ENCODE data around the gene NRG3.

The NRG3 gene

GRCh38 chr10:82278401-82279182, 403.6 kb downstream of the NRG3 start:
- TF ChIP-seq CTCF (IDR thresholded peaks at IDR 0.05; ENCODE audit: low read depth, low read length, poor library complexity, severe bottlenecking) (no peak), EZH2phosphoT487 (IDR thresholded peaks at IDR 0.05; ENCODE audit: borderline replicate concordance, low read length) (no peak)
- Histone ChIP-seq H3K27ac (ENCODE audit: low read depth, low read length) (no peak overlapping the region), H3K4me2 (ENCODE audit: low read length) (no peak overlapping the region)

GRCh38 chr10:82282782-82283456, 407.9 kb downstream of the NRG3 start:
- no peak for TF ChIP-seq EZH2phosphoT487 (IDR thresholded peaks at IDR 0.05; ENCODE audit: borderline replicate concordance, low read length)
- TF ChIP-seq CTCF (IDR thresholded peaks at IDR 0.05; ENCODE audit: low read depth, low read length, poor library complexity, severe bottlenecking): no peak
- no peaks in the 10 kb centered on the region for H3K9me3 ChIP-seq (ENCODE audit: control insufficient read depth, insufficient read depth, low read length)
- H3K4me1 ChIP-seq (ENCODE audit: control insufficient read depth, low read length): no peaks in the 10 kb centered on the region
- no peaks in the 10 kb centered on the region for H4K20me1 ChIP-seq (ENCODE audit: control insufficient read depth, insufficient read depth, low read depth, low read length)
- no peaks in the 10 kb centered on the region for H3K79me2 ChIP-seq (ENCODE audit: control insufficient read depth, low read length)
- no peaks in the 10 kb centered on the region for H3K27me3 ChIP-seq (ENCODE audit: control insufficient read depth, low read length)
- no peak overlapping the region for H3K4me3 ChIP-seq (ENCODE audit: low read length)
- no peaks in the 10 kb centered on the region for H3K36me3 ChIP-seq (ENCODE audit: control insufficient read depth, low read length)
- no peaks in the 10 kb centered on the region for H3K9me2 ChIP-seq (replicated peaks; ENCODE audit: control insufficient read depth, low read length)
- H3F3A ChIP-seq (ENCODE audit: control insufficient read depth, insufficient read depth): no peaks in the 10 kb centered on the region
- no peak overlapping the region for H3K27ac ChIP-seq (ENCODE audit: low read depth, low read length)
- no peak overlapping the region for H3K4me2 ChIP-seq (ENCODE audit: low read length)

More at GRCh38 chr10:82278401-82279182, 403.6 kb downstream of the NRG3 start:
- Histone ChIP-seq H4K20me1 (ENCODE audit: control insufficient read depth, insufficient read depth, low read depth, low read length) (no peaks in the 10 kb centered on the region), H3K36me3 (ENCODE audit: control insufficient read depth, low read length) (no peaks in the 10 kb centered on the region), H3F3A (ENCODE audit: control insufficient read depth, insufficient read depth) (no peaks in the 10 kb centered on the region), H3K9me3 (ENCODE audit: control insufficient read depth, insufficient read depth, low read length) (no peaks in the 10 kb centered on the region), H3K4me1 (ENCODE audit: control insufficient read depth, low read length) (no peaks in the 10 kb centered on the region), H3K27me3 (ENCODE audit: control insufficient read depth, low read length) (no peaks in the 10 kb centered on the region), H3K9me2 (replicated peaks; ENCODE audit: control insufficient read depth, low read length) (no peaks in the 10 kb centered on the region), H3K4me3 (ENCODE audit: low read length) (no peak overlapping the region), H3K79me2 (ENCODE audit: control insufficient read depth, low read length) (no peaks in the 10 kb centered on the region)

GRCh38 chr10:82284180-82284579, 409.2 kb downstream of the NRG3 start:
- no peak overlapping the region for H3K4me3 ChIP-seq (ENCODE audit: low read length)
- no peaks in the 10 kb centered on the region for H3K36me3 ChIP-seq (ENCODE audit: control insufficient read depth, low read length)
- H4K20me1 ChIP-seq (ENCODE audit: control insufficient read depth, insufficient read depth, low read depth, low read length): no peaks in the 10 kb centered on the region
- H3K27ac ChIP-seq (ENCODE audit: low read depth, low read length): no peak overlapping the region
- no peaks in the 10 kb centered on the region for H3K79me2 ChIP-seq (ENCODE audit: control insufficient read depth, low read length)
- H3F3A ChIP-seq (ENCODE audit: control insufficient read depth, insufficient read depth): no peaks in the 10 kb centered on the region
- no peaks in the 10 kb centered on the region for H3K9me3 ChIP-seq (ENCODE audit: control insufficient read depth, insufficient read depth, low read length)
- no peaks in the 10 kb centered on the region for H3K4me1 ChIP-seq (ENCODE audit: control insufficient read depth, low read length)
- no peaks in the 10 kb centered on the region for H3K9me2 ChIP-seq (replicated peaks; ENCODE audit: control insufficient read depth, low read length)
- H3K4me2 ChIP-seq (ENCODE audit: low read length): no peak overlapping the region
- no peaks in the 10 kb centered on the region for H3K27me3 ChIP-seq (ENCODE audit: control insufficient read depth, low read length)
- TF ChIP-seq CTCF (IDR thresholded peaks at IDR 0.05; ENCODE audit: low read depth, low read length, poor library complexity, severe bottlenecking) (no peak), EZH2phosphoT487 (IDR thresholded peaks at IDR 0.05; ENCODE audit: borderline replicate concordance, low read length) (no peak)

Data from DOHH2 (cell line).